Stomach (tissue), 4 donors: ENCODE data around the gene RIMBP2.

Source experiments
- CTCF ChIP-seq, 7 experiments: fragments of 450-650 bp in 4 of 7; fragments of 200-600 bp in 3 of 7; sonication (generic) in 3 of 7; IDR thresholded peaks; one replicate each; pipeline ENCODE4 v1.5.1; 2016 to 2019; ENCODE audit warnings: antibody characterized with exemption in 7 of 7, control low read depth in 2 of 7, mild to moderate bottlenecking in 1 of 7
- EP300 ChIP-seq: sonication (generic); formaldehyde crosslinking; IDR thresholded peaks from one replicate; pipeline ENCODE4 v1.6.1; 2017; ENCODE audit warnings: antibody characterized with exemption
- POLR2A ChIP-seq, 4 donors: fragments of 450-650 bp; IDR thresholded peaks; one replicate each; pipeline ENCODE4 v1.6.1; 2016; ENCODE audit warnings: antibody characterized with exemption in 4 of 4, control low read depth in 2 of 4, mild to moderate bottlenecking in 1 of 4, moderate library complexity in 1 of 4
- POLR2AphosphoS5 ChIP-seq, 3 donors: sonication (generic); formaldehyde crosslinking; IDR thresholded peaks; one replicate each; pipeline ENCODE4 v1.6.1; 2016; ENCODE audit warnings: antibody characterized with exemption in 3 of 3

- TF ChIP-seq CTCF (IDR thresholded peaks at IDR 0.05) (no peak), POLR2AphosphoS5 (IDR thresholded peaks at IDR 0.05) (no peak), POLR2A (IDR thresholded peaks at IDR 0.05) (no peak), EP300 (no peak)
Observed at GRCh38 chr12:130421896-130422295, 294.2 kb downstream of the RIMBP2 start.
